ENCODE data around the gene MESD.

DNA sequence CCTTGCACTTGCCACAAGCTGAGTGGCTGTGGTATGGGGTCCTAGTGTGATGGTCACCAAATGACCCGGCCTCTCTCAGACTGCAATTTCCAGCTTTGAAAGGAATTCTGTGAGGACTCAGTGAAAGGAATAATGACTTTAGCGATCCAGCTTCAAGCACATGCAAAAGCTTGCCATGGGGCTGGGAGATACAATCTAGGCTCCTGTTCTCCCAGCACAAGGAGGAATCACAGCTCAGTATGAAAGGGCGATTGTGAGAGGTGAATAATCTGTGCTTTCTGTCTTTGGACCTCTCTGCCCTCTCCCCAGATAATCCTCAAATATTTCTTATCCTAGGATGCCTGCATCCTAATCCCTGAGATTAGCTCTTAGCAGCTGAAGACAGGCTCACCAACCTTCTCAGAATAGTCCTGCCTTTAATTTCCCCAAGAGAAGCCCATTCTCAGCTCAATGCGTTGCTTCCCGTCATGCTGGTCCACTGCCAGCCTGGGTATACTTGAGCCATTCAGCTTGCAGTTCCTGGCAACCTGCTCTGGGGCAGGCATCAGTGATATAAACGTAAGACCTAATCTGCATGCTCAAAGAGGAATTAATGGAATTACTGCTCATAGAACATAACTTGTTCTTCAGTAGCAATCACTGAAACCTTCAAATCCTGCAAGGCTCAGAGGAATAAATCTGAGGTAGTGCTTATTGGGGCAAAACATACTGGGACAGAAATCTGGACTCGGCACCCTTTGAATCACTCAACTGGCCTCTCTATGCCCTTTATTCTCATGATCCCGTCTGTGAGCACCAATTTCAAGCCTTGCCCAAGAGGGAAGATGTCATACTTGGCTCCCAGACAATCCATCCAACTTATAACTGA lies 26.2 kb upstream of the MESD start:
- TF ChIP-seq, protein P1, sequence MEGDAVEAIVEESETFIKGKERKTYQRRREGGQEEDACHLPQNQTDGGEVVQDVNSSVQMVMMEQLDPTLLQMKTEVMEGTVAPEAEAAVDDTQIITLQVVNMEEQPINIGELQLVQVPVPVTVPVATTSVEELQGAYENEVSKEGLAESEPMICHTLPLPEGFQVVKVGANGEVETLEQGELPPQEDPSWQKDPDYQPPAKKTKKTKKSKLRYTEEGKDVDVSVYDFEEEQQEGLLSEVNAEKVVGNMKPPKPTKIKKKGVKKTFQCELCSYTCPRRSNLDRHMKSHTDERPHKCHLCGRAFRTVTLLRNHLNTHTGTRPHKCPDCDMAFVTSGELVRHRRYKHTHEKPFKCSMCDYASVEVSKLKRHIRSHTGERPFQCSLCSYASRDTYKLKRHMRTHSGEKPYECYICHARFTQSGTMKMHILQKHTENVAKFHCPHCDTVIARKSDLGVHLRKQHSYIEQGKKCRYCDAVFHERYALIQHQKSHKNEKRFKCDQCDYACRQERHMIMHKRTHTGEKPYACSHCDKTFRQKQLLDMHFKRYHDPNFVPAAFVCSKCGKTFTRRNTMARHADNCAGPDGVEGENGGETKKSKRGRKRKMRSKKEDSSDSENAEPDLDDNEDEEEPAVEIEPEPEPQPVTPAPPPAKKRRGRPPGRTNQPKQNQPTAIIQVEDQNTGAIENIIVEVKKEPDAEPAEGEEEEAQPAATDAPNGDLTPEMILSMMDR (IDR thresholded peaks at IDR 0.05) = no peak
- TF ChIP-seq ZFX (IDR thresholded peaks at IDR 0.05; ENCODE audit: borderline replicate concordance) = no peak
